Neutrophil (primary cell): ENCODE results near the gene ITGB2.

Experiments used
- H3K27ac ChIP-seq: fragments of 200-600 bp; sonication (generic); 2 replicates; pipeline ENCODE4 v1.5.1; 2016; ENCODE audit warnings: mild to moderate bottlenecking, moderate library complexity
- H3K27me3 ChIP-seq: fragments of 200-600 bp; sonication (generic); 2 replicates; pipeline ENCODE4 v1.6.0; 2016; ENCODE audit warnings: mild to moderate bottlenecking
- H3K36me3 ChIP-seq: fragments of 200-600 bp; sonication (generic); 2 replicates; pipeline ENCODE4 v1.5.1; 2017
- H3K4me1 ChIP-seq, 2 experiments: fragments of 200-600 bp in 1 of 2; sonication (generic) in 1 of 2; 1 replicate in 1 of 2; 2 replicates in 1 of 2; pipeline versions ENCODE4 v1.5.1 to v1.6.1; 2013 to 2016; ENCODE audit warnings: low read depth in 1 of 2, low read length in 1 of 2, mild to moderate bottlenecking in 1 of 2, moderate library complexity in 1 of 2; ENCODE audit not compliant: control insufficient read depth in 1 of 2, insufficient read depth in 1 of 2
- H3K4me3 ChIP-seq, 2 experiments: fragments of 200-600 bp in 1 of 2; sonication (generic) in 1 of 2; 1 replicate in 1 of 2; 2 replicates in 1 of 2; pipeline ENCODE4 v1.5.1; 2013 to 2016; ENCODE audit warnings: low read depth in 1 of 2, low read length in 1 of 2, mild to moderate bottlenecking in 1 of 2, moderate library complexity in 1 of 2
- H3K9me3 ChIP-seq: fragments of 200-600 bp; sonication (generic); 2 replicates; pipeline ENCODE4 v1.5.1; 2016
- TF ChIP-seq, protein P1 (sequence below): fragments of 200-600 bp; sonication (generic); IDR thresholded peaks from 2 replicates; pipeline ENCODE4 v1.5.1; 2016; ENCODE audit warnings: antibody characterized with exemption

ITGB2 gene

DNA sequence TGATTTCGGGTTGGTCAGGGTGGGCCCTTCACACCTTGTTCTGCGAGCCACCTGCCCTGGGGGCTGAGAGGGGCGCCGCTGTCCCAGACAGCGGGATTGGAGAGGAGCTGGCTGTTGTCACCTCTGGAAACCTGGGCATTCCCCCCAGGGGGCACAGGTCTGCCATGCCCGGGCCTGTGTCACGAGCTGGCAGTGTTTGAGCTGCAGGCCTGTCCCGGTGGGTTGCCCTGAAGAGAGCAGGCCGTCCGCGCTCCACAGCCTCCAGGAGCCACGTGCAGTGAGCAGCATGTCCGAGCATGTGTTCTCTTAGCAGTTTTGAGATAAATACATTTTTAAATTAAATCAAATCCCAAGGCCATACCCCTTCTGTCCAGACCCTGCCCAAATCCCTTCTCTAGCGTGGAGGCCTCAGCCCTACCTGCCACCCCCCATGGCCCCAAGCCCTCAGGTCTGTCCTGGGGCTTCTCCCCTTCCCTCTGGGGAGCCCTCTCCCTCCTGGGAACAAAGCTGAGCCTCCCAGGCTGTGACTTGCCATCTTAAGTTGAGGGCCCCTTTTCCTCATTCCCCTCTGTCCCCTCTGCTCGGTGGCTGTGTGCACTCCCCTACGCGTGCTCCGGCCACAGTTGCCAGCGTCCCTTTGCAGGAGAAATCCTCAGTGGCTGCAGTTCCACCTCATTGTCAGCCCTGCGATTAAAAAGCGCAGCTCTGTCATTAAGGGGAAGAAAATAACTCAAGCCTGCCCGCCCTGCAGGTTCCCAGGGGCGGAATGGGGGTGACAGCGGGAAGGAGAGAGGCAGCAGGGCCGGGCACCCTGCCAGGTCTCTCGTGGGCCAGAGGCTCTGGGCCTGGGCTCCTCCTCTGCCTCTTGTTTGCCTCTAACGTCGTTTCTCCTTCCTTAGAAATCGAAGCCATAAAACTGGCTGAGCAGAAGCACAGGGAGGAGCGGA, 45.7 kb upstream of the ITGB2 start:
- H3K4me1 ChIP-seq, result peaks cover 68 to 70% of the 10 kb centered on the region in 2 experiments
- TF ChIP-seq, protein P1, sequence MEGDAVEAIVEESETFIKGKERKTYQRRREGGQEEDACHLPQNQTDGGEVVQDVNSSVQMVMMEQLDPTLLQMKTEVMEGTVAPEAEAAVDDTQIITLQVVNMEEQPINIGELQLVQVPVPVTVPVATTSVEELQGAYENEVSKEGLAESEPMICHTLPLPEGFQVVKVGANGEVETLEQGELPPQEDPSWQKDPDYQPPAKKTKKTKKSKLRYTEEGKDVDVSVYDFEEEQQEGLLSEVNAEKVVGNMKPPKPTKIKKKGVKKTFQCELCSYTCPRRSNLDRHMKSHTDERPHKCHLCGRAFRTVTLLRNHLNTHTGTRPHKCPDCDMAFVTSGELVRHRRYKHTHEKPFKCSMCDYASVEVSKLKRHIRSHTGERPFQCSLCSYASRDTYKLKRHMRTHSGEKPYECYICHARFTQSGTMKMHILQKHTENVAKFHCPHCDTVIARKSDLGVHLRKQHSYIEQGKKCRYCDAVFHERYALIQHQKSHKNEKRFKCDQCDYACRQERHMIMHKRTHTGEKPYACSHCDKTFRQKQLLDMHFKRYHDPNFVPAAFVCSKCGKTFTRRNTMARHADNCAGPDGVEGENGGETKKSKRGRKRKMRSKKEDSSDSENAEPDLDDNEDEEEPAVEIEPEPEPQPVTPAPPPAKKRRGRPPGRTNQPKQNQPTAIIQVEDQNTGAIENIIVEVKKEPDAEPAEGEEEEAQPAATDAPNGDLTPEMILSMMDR, result peak; percentile 15
- H3K4me3 ChIP-seq, result peak overlapping the region; percentile 7 to 43
- no peaks in the 10 kb centered on the region for H3K36me3 ChIP-seq
- no peaks in the 10 kb centered on the region for H3K9me3 ChIP-seq
- peak overlapping the region; percentile 99 for H3K27ac ChIP-seq
- H3K27me3 ChIP-seq, result no peaks in the 10 kb centered on the region

GRCh38 chr21:44965251-44966022, 44.7 kb upstream of the ITGB2 start:
- Histone ChIP-seq H3K9me3 (no peaks in the 10 kb centered on the region), H3K4me3 (peak overlapping the region in 1 of 2 experiments; percentile 15), H3K36me3 (peaks cover 1% of the 10 kb centered on the region), H3K27ac (peak overlapping the region; percentile 99), H3K27me3 (no peaks in the 10 kb centered on the region), H3K4me1 (peaks cover 63% of the 10 kb centered on the region in 2 experiments)
- TF ChIP-seq, protein P1, result no peak

- peaks cover 6% of the 10 kb centered on the region for H3K36me3 ChIP-seq
- H3K9me3 ChIP-seq, result no peaks in the 10 kb centered on the region
- TF ChIP-seq, protein P1, result no peak
- no peaks in the 10 kb centered on the region for H3K27me3 ChIP-seq
- peaks cover 52 to 53% of the 10 kb centered on the region in 2 experiments for H3K4me1 ChIP-seq
- peak overlapping the region; percentile 99 for H3K27ac ChIP-seq
- no peak overlapping the region for H3K4me3 ChIP-seq
Measured at GRCh38 chr21:44964381-44964780, 43.7 kb upstream of the ITGB2 start.

GRCh38 chr21:44962403-44962966, 41.8 kb upstream of the ITGB2 start:
- Histone ChIP-seq H3K27ac (no peak overlapping the region), H3K27me3 (no peaks in the 10 kb centered on the region), H3K4me1 (peaks cover 33 to 34% of the 10 kb centered on the region in 2 experiments), H3K9me3 (no peaks in the 10 kb centered on the region), H3K4me3 (no peak overlapping the region), H3K36me3 (peaks cover 12% of the 10 kb centered on the region)
- TF ChIP-seq, protein P1, result no peak
